Cerebellar cortex (tissue), 1 donor: ENCODE data around the gene TSLP.
A peak's percentile ranks its signal among the peaks of the same experiment; 100 is the strongest.

Experiments used
- DNase-seq: peaks from one replicate; pipeline ENCODE4 v3.0.0-alpha.2; 2015; ENCODE audit warnings: low spot score

The TSLP gene

DNA sequence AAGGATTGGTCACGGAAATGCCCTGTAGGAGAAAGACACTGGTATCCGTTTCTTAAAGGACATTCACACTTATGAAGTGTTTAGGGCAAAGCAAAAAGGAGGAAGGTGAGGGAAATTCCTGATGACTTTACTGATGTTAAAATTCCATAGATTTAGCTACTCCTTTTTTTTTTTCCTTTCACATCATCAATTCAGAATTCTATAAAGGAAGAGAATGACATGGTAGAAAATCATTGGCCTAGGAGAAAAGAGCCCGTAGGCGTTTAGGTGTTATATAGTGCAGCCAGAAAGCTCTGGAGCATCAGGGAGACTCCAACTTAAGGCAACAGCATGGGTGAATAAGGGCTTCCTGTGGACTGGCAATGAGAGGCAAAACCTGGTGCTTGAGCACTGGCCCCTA is at the start of gene TSLP:
Gene TSLP (plus strand): TSS at position 301 of the 400 bp plus-strand sequence. CDS start 178 bp downstream, outside the sequence.
- DNase-seq = no peak

DNA sequence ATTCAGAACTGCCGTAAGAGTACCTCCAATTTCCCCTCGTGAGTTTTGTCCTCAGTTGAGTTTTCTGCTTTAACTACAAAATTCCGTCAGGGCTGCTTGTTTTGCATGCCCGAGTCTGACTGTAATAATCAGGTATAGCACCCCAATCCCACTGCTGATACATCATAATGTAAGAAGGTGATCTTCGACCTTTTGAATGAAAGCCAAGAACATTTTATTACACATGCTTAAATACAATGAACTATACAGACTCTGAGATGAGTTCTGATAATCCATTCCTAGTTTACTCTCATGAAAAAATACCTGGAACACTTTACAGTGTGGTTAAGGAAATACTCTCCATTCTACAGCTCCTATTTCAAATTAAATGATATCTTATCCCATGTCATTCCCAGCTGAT is 49.2 kb upstream of the TSLP start:
- DNase-seq = no peak

DNA sequence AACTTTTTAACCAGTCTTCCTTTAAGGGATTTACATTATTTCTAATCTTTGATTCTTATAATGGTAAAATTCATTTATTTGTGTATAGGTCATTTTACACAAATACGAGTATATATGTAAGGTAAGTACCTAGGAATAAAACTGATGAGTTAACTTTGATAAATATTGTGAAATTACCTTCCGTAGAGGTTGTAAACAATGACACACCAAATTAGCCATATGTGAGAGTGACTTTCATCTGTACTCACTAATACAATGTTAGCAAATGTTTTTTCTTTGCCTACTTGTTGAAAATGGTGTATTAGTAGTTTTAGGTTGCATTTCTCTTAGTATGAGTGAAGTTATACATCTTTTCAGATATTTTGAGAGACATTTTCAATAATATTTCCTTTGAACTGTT is 42.6 kb upstream of the TSLP start:
- no peak for DNase-seq

DNA sequence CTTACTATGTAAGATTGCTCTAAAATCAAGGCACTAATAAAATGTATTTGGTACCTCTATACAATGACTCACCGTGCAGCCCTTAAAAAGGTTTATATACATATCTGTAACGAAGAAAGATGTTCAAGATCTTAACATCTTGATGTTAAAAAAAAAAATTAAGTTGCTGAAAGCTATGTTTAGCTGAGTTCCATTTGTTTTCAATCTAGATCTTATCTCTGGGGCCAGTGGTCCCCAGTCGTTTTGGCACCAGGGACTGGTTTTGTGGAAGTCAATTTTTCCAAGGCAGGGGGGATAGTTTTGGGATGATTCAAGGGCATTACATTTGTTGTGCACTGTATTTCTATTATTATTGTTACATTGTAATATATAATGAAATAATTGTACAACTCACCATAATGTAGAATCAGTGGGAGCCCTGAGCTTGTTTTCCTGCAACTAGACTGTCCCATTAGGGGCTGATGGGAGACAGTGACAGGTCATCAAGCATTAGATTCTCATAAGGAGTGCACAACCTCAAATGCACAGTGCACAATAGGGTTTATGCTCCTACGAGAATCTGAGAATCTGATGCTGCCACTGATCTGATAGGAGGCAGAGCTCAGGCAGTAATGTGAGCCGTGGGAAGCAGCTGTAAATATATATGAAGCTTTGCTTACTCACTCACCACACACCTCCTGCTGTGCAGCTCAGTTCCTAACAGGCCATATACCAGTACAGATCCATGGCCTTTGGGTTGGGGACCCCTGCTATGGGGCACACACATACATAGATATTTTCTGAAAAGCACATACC is 27.6 kb upstream of the TSLP start:
- no peak for DNase-seq

DNA sequence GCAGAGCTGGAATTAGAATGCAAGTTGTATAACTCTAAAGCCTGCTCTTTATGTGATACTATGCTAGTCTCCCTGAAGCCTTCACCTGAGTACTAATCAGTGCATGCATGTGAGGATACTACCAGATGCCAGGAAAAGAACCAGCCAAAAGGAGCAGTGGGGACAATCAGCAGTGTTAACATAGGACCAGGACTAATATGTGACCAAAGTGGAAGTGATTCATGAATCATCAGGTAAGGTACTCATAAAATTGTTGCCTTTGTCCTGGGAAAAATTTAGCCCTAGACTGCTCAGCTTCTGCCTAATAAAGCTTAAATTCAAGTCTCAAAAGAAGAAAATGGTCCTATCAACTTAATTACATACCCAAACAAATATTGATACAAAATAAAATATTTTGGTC is 13.4 kb upstream of the TSLP start:
- DNase-seq = no peak

DNA sequence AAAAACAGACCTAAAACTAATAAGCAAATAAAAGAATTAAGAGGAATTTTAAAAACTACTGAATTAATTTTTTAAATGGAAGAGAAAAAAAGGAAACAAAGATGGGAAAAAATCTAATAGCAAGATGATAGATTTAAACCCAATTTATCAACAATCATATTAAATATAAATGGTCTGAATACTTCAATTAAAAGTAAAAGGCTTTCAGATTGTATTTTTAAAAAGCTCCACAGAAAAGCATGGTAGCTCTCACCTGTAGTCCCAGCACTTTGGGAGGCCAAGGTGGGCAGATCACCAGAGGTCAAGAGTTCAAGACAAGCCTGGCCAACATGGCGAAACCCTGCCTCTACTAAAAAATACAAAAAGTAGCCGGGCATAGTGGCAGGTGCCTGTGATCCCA is 11.3 kb upstream of the TSLP start:
- no peak for DNase-seq

DNA sequence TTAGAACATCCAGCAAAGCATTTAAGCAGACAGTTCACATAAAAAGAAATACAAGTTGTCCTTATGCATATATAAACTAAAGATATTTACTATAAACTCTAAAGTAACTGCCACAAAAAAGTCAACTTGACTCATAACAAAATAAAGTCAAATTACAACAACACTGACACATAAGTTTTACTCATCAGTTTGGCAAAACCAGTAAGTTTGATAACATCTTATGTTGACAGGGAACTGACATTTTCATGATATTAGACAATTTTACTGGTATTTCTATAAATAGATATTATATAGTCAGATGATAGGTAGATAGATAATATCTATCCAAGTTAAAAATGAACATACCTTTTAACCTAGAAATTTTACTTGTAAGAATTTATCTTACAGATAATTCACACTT is 9.9 kb upstream of the TSLP start:
- no peak for DNase-seq

DNA sequence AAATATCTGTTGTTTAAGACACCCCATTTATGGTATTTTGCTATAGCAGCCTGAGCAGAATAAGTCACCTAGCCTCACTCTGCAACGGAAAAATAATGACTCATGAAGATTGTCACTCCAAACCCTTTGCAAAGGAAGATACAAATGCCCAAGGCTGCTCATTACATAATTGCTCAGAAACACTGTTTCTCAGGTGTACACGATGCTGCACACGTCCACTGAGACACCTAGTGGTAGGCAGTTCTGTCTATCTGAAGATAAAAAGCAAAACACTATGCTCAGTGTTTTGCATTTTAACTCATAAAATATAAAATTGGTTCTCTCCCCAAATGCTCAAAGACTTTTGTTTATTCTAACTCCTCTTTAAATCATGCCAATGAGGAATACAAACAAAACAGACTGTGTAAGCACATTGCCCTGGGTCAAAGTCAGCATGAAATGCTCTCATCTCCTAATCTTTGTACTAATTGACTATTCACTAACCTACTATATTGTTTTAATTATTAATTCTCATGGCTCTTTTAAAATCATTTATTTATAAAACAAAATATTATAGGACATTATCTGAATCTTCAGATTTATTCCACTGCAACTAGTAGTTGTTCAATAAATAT is 7.7 kb upstream of the TSLP start:
- no peak for DNase-seq

DNA sequence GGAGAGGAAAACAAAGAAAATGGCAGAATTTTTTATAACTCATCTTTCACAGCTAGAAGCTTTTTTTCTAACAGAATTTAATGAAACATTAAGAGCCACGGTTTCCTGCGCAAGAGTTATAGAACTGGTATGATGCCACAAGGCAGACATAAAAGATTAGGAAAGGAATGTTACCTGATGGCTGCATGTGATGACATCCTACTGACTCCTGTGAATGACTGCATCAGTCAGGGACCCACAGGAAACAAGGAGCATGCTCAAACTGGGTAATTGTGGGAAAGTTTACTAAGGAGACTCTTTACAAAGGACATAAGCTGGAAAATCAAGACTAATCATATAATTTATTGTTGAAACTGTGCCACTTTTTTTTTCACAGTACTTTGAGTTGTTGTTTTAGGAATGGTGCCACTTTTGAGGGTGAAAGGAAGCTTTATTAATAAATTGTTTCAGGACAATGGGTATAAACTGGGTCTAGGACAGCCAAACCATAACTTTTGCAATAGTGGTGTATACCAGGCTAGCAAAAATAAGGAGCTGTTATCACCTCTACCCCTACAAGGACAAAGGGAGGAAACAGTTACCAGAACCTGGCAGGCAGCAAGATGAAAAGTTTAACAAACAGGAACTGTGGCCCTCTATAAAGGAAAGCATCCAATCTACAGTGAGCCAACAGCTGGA is 5.1 kb upstream of the TSLP start:
- no peak for DNase-seq

DNA sequence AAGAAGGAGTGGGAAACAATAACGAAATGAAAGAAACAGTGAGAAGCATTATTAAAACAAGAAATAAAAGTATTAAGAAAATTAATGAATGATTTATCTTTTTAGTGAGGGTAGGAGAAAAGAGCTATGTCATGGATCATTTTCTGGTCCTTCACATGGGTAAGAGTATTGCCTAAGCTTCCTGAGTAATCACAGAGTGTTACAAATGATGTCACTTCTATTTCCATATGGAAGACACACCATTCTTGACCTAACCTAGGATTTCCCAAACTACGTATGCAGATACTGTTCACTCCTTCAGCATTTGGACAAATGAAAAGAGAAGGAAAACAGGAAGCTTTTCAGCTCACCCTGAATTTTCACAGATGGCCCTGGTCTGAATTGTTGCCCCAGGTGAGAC is 3.3 kb upstream of the TSLP start:
- DNase-seq = no peak

DNA sequence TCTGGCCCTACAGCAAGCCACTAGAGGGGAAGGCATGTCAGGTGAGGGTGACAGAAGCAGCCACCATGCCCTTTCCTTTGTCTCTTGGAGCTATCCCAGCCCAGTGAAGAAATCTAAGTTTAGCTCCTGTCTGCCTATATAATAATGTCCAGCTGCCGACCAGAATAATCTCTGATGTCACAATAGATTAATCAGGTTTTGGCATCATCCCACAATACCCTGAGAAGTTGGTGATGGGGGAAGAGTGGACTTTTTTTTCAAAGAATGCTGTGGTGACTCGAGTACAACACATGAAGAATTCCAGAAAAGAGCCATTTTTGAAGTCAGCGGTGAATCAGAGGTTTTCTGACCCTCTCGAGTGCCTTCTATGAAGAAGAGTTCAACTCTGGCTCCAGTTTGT is 1.7 kb upstream of the TSLP start:
- no peak for DNase-seq

DNA sequence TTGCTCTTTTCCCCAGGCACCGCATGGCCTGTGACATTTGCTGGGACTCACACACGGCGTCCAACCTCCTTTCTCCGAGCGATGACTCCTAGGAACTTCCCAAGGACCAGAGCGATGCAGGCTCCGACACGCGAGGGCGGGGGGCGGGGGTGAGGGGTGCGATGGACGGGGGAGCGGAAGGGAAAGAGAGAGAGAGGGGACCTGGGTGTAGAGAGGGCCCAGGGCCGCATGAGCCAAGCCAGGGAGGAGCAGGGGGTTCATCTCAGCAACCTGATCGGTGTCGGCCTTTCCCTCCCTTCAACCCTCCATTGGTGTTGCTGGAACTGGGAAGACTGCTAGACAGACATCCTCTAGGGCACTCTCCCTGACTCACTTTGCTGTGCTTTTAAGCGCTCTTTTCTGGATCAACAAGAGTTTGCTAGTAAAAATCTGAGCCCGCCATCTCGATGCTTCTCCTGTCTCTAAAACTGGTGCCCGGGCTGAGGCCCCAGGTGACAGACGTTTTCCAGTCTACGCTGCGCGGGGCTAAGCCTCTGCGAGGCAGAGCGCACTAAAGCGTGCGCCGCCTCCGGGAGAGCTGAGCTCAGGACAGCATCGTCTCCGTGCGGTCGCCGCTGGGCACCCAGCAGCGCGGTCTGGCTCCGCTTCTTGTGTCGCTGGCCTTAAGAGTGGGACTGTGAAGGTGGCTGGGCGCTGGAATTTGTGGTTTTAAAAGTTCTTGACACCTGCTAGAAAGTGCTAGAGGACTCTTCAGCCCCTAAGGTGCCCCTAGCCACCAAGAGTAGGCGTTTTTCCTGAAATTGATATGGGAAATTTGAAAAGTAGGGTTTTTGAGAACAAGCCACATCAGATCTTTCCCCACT is 1.0 kb upstream of the TSLP start:
- peak; percentile 11 for DNase-seq

DNA sequence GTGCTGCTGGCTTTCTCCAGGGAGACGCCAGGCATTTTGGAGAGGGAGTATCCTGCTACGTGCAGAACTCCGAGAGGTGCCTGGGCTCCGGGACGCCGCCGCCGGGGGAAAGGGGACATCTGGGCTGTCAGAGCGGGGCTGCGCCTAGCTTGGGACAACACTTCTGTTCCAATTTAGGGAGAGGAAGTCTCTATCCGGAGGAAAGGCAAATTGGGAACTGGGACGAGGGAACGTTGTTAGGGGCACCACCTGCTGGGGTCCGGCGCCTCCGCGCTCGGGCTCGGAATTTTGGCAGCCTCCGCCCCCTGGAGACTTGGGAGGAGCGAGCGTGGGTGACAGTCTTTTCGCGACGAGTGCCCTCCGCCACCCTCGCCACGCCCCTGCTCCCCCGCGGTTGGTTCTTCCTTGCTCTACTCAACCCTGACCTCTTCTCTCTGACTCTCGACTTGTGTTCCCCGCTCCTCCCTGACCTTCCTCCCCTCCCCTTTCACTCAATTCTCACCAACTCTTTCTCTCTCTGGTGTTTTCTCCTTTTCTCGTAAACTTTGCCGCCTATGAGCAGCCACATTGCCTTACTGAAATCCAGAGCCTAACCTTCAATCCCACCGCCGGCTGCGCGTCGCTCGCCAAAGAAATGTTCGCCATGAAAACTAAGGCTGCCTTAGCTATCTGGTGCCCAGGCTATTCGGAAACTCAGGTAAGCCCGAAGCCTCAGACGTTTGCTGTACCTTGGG is 1.6 kb downstream of the TSLP start:
- DNase-seq = no peak

DNA sequence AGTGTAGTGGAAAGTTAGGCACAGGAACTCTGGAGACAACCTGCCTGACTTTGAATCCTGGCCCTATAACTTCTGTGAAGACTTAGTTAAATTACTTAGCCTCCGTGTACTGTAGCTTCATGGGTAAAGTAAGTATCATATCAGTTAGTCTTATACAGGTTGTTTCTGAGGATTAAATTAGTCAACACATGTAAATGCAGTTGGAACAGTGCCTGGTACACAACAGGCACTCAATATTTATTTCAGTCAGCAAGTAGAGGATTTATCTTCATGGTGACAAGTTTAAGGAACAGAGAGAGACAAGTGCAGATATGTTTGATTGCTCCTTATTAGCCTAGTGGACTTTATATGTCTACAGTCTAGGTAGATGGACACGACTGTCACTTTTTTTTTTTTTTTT is 2.7 kb downstream of the TSLP start:
- DNase-seq = no peak

DNA sequence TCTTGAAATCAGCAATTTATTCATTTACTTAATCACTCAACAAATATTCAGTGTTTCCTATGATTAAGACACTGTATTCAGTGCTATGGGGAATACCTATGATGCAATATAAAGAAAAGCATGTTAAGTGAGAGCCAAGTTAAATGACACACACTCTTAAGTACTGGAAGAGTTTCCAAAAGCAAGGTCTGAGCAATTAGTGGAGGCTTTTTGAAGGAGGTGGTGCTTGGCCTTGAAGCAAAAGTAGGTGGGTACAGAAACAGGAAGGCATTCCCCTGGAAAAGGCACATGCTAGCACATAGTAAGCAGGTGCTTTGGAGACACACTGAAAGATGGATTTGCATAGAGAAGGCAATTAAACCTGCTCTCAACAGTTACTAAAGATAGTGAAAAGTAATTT is 4.0 kb downstream of the TSLP start:
- no peak for DNase-seq

DNA sequence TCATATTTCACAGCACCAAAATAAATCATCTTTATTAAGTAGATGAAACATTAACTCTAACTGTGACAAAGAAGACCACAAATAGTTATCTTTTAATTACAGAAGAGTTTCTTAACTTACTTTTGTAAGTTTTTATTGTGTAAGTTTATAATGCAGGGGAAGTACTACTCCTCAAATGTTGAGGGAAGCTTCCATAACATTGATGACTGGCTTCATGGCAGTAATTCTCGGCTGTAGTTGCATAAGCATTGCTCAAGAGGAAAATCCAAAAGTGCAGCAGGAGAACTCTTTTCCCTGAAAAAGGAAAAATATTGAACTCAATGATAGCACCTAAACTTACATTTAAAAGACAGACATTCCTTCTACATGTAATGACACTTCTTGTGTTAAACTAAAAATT is 4.6 kb downstream of the TSLP start:
- no peak for DNase-seq

DNA sequence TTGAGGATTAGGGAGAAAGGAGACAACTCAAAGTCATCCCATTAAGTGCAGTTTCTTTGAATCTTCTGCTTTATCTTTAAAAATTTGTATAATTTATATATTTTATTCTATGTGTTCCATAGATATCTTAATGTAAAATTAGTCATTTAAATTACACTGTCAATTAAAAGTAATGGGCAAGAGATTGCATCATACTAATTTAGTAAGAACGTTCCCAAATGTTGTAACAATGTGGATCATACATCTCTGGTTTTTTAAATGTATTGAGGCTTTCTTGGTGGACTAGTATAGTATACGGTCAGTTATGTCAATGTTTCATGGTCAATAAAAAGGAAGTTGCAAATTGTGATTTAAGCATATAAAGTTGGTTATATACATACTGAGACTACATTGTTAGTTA is 6.2 kb downstream of the TSLP start:
- no peak for DNase-seq

DNA sequence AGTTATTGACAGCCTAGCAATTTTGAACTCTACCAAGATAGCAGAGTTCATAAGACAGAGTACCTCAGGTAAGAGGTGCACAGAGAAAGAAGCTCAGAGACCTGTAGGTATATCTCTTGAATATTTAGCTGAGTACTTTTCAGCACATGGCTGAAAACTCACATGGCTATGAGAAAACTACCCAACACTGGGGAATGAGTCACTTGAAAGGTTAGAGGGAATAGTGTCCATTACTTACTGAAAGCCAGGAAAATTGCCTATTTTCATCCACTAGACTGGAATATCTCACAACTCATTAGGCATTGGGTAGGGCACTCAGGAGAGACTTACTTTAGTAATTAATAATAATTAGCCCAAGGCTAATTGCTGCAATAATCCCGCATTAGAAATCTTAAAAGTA is 8.3 kb downstream of the TSLP start:
- DNase-seq = no peak

DNA sequence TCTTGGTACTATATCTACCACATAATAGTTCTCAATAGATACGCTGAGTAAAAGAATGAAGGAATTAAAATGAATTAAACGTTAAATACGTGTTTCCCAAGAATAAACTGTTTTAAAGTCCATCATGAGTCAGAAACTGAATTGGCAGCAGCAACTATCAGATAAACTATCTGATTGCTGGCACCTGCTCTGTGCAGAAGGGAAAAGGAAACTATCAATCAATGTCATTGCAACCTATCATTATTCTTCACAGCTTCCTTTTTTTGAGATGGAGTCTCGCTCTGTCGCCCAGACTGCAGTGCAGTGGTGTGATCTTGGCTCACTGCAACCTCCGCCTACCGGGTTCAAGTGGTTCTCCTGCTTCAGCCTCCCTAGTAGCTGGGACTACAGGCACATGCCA is 11.8 kb downstream of the TSLP start:
- no peak for DNase-seq

DNA sequence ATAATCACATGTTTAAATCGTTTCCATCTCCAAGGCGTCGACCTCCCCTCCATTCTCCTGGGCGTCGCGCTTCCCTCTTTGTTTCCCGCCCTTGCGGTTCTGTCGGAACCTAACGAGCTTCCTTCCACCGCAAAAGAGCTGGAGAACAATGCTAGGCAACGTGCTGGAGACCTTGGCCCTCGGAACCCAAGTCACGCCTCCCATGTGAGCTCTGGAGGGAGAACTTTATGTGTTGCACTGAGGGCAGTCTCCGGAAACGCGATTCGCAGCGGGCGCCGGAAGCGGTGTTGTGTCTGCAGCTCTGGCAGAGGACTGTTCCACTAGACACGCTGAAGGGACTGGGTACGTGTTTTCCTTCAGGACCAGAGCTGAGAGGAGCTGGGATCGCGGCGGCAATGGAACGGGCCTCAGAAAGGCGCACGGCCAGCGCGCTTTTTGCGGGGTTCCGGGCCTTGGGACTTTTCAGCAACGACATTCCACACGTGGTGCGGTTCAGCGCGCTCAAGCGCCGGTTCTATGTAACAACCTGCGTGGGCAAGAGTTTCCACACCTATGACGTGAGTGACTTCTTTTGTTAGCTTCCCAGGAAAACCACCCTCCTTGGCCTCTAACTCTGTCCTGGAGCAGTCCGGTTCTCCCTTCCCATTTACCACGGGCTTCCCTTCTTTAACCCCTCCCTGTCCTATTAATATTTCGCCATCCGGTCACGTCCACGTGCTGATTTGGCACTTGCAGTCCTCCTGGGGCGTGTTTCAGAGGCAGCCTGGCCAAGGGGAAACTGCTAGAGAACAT is 20.7 kb downstream of the TSLP start, which contains the start of gene WDR36:
Gene WDR36 (plus strand): TSS at position 287 of the 792 bp plus-strand sequence. CDS start 109 bp downstream, at position 396.
- peak; percentile 93 for DNase-seq

DNA sequence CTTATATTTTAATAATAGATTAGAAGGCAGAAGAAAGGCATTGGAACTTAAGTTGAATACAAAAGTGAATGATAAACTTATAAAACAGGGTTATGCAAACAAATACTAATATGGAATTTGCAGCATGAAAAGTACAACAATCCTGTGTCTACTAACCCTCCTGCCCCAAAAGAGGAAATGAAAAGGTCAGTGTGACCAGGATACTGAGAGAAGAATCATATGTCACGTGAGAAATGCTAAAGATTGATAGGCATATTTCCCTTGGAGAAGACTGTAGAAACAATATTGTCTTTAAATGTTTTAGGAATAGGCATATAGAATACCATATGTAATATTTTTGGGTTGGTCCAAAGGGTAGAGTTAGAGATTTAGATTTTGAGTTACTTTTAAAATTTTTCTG is 24.5 kb downstream of the TSLP start:
- no peak for DNase-seq
